Measurements from ENCODE around the gene POLR3G. TPM values are rescaled to one million over a fixed set of nuclear protein-coding genes. Genes with fewer than 3 reads are reported as not detected.

POLR3G gene
- total RNA-seq, 4 donors from 2014 or later: 0.53 to 1.3 (median 0.76) TPM; not detected in 1

- no peak for TF ChIP-seq POLR2A (IDR thresholded peaks at IDR 0.05)
- no peak for TF ChIP-seq CTCF (IDR thresholded peaks at IDR 0.05)
- Histone ChIP-seq H3K4me3 (no peak overlapping the region), H3K36me3 (no peaks in the 10 kb centered on the region), H3K4me1 (no peaks in the 10 kb centered on the region), H3K9me3 (no peaks in the 10 kb centered on the region), H3K27me3 (no peaks in the 10 kb centered on the region), H3K27ac (no peak overlapping the region)
- DNase-seq: no peak
Observed at GRCh38 chr5:90506221-90506620, 31.6 kb downstream of the POLR3G start.

- no peak for DNase-seq
- Histone ChIP-seq H3K4me1 (no peaks in the 10 kb centered on the region), H3K4me3 (no peak overlapping the region), H3K27me3 (no peaks in the 10 kb centered on the region), H3K9me3 (no peaks in the 10 kb centered on the region), H3K27ac (no peak overlapping the region), H3K36me3 (no peaks in the 10 kb centered on the region)
- no peak for TF ChIP-seq CTCF (IDR thresholded peaks at IDR 0.05)
- no peak for TF ChIP-seq POLR2A (IDR thresholded peaks at IDR 0.05)
Observed at GRCh38 chr5:90510438-90510837, 35.8 kb downstream of the POLR3G start.

GRCh38 chr5:90514520-90514919 is 39.9 kb downstream of the POLR3G start:
- Histone ChIP-seq H3K27me3 (no peaks in the 10 kb centered on the region), H3K4me3 (no peak overlapping the region), H3K36me3 (peaks cover 0 to 8% (median 0%) of the 10 kb centered on the region in 3 donors), H3K9me3 (no peaks in the 10 kb centered on the region), H3K27ac (no peak overlapping the region), H3K4me1 (no peaks in the 10 kb centered on the region)
- TF ChIP-seq POLR2A (IDR thresholded peaks at IDR 0.05): no peak
- no peak for TF ChIP-seq CTCF (IDR thresholded peaks at IDR 0.05)
- DNase-seq: no peak

GRCh38 chr5:90518661-90519060 is 44.0 kb downstream of the POLR3G start:
- H3K9me3 ChIP-seq: no peaks in the 10 kb centered on the region
- no peaks in the 10 kb centered on the region for H3K4me1 ChIP-seq
- no peak overlapping the region for H3K4me3 ChIP-seq
- H3K27ac ChIP-seq: no peak overlapping the region
- peaks cover 0 to 37% (median 0%) of the 10 kb centered on the region in 3 donors for H3K36me3 ChIP-seq
- no peaks in the 10 kb centered on the region for H3K27me3 ChIP-seq
- DNase-seq: no peak
- no peak for TF ChIP-seq POLR2A (IDR thresholded peaks at IDR 0.05)
- TF ChIP-seq CTCF (IDR thresholded peaks at IDR 0.05): no peak

GRCh38 chr5:90519081-90519480 is 44.4 kb downstream of the POLR3G start:
- Histone ChIP-seq H3K27ac (no peak overlapping the region), H3K4me1 (no peaks in the 10 kb centered on the region), H3K36me3 (peaks cover 0 to 40% (median 0%) of the 10 kb centered on the region in 3 donors), H3K4me3 (no peak overlapping the region), H3K27me3 (no peaks in the 10 kb centered on the region), H3K9me3 (no peaks in the 10 kb centered on the region)
- no peak for DNase-seq
- TF ChIP-seq POLR2A (IDR thresholded peaks at IDR 0.05) (no peak), CTCF (IDR thresholded peaks at IDR 0.05) (no peak)
